KMS-11 (cell line): ENCODE results near the gene ACSM6.

Source experiments
- H2AFZ ChIP-seq: fragments of 200-600 bp; sonication (generic); 2 replicates; pipeline ENCODE4 v1.6.1; 2016; ENCODE audit warnings: antibody characterized with exemption, mixed run types, low read depth
- H3K27ac ChIP-seq: fragments of 200-600 bp; sonication (generic); 2 replicates; pipeline ENCODE4 v1.6.1; 2016; ENCODE audit warnings: mild to moderate bottlenecking, mixed run types
- H3K27me3 ChIP-seq: fragments of 200-600 bp; sonication (generic); 2 replicates; pipeline ENCODE4 v1.6.1; 2017; ENCODE audit warnings: mild to moderate bottlenecking, low read depth, mixed run types, moderate library complexity; ENCODE audit not compliant: insufficient read depth
- H3K36me3 ChIP-seq: fragments of 200-600 bp; sonication (generic); 2 replicates; pipeline ENCODE4 v1.6.1; 2017; ENCODE audit warnings: mild to moderate bottlenecking, mixed run types; ENCODE audit not compliant: insufficient read depth
- H3K4me1 ChIP-seq: fragments of 200-600 bp; sonication (generic); 2 replicates; pipeline ENCODE4 v1.6.1; 2016; ENCODE audit warnings: mild to moderate bottlenecking, low read depth, mixed run types; ENCODE audit not compliant: poor library complexity, severe bottlenecking
- H3K4me2 ChIP-seq: fragments of 200-600 bp; sonication (generic); 2 replicates; pipeline ENCODE4 v1.7.0; 2016; ENCODE audit warnings: mild to moderate bottlenecking, mixed run types
- H3K4me3 ChIP-seq: fragments of 200-600 bp; sonication (generic); IDR thresholded peaks from 2 replicates; pipeline ENCODE4 v1.6.1; 2017; ENCODE audit warnings: low read depth, low read length, mixed read lengths; ENCODE audit not compliant: insufficient read depth
- H3K79me2 ChIP-seq: fragments of 200-600 bp; sonication (generic); 2 replicates; pipeline ENCODE4 v1.6.1; 2016; ENCODE audit warnings: low read depth, mixed run types; ENCODE audit not compliant: insufficient read depth
- H3K9ac ChIP-seq: fragments of 200-600 bp; sonication (generic); 2 replicates; pipeline ENCODE4 v1.6.1; 2016; ENCODE audit warnings: mild to moderate bottlenecking, mixed run types
- H4K20me1 ChIP-seq: fragments of 200-600 bp; sonication (generic); 2 replicates; pipeline ENCODE4 v1.6.1; 2016; ENCODE audit warnings: mild to moderate bottlenecking, mixed run types; ENCODE audit not compliant: insufficient read depth
- CTCF ChIP-seq: fragments of 200-600 bp; sonication (generic); conservative IDR thresholded peaks from 2 replicates; pipeline ENCODE4 v1.6.1; 2017; ENCODE audit warnings: low read depth, mild to moderate bottlenecking, antibody characterized with exemption, low read length, moderate library complexity, mixed read lengths

Gene ACSM6

GRCh38 chr10:95244152-95244551, 50.1 kb downstream of the ACSM6 start:
- H3K4me1 ChIP-seq: peaks cover 91% of the 10 kb centered on the region
- no peak overlapping the region for H3K27ac ChIP-seq
- no peak overlapping the region for H2AFZ ChIP-seq
- no peaks in the 10 kb centered on the region for H3K27me3 ChIP-seq
- no peaks in the 10 kb centered on the region for H3K36me3 ChIP-seq
- no peak overlapping the region for H3K4me3 ChIP-seq
- no peak overlapping the region for H3K9ac ChIP-seq
- no peak for TF ChIP-seq CTCF
- H3K79me2 ChIP-seq: no peaks in the 10 kb centered on the region
- H4K20me1 ChIP-seq: 0 out of 2 replicates have a peak, but pooled peaks cover 2% of the 10 kb centered on the region
- H3K4me2 ChIP-seq: peak overlapping the region; percentile 66

GRCh38 chr10:95245425-95246055, 51.5 kb downstream of the ACSM6 start:
- H3K4me2 ChIP-seq: peak overlapping the region; percentile 66
- no peaks in the 10 kb centered on the region for H3K27me3 ChIP-seq
- H4K20me1 ChIP-seq: 0 out of 2 replicates have a peak, but pooled peaks cover 2% of the 10 kb centered on the region
- no peaks in the 10 kb centered on the region for H3K79me2 ChIP-seq
- H3K4me3 ChIP-seq: no peak overlapping the region
- H2AFZ ChIP-seq: no peak overlapping the region
- H3K4me1 ChIP-seq: peaks cover 97% of the 10 kb centered on the region
- peak overlapping the region; percentile 58 for H3K27ac ChIP-seq
- TF ChIP-seq CTCF: no peak
- H3K9ac ChIP-seq: no peak overlapping the region; the same call in 1 of the 2 replicates
- H3K36me3 ChIP-seq: no peaks in the 10 kb centered on the region

GRCh38 chr10:95246582-95247051, 52.6 kb downstream of the ACSM6 start:
- peak; percentile 86 for TF ChIP-seq CTCF
- Histone ChIP-seq H3K36me3 (no peaks in the 10 kb centered on the region), H3K79me2 (peaks cover 1% of the 10 kb centered on the region; the same call in 1 of the 2 replicates), H3K4me3 (no peak overlapping the region), H3K27me3 (no peaks in the 10 kb centered on the region), H3K4me1 (peaks cover 88% of the 10 kb centered on the region), H2AFZ (no peak overlapping the region), H3K27ac (peak overlapping the region; percentile 14; the same call in 1 of the 2 replicates), H3K9ac (no peak overlapping the region), H3K4me2 (peak overlapping the region; percentile 66), H4K20me1 (0 out of 2 replicates have a peak, but pooled peaks cover 2% of the 10 kb centered on the region)

GRCh38 chr10:95247200-95247880, 53.3 kb downstream of the ACSM6 start:
- H3K27me3 ChIP-seq: no peaks in the 10 kb centered on the region
- H2AFZ ChIP-seq: no peak overlapping the region
- peak overlapping the region; percentile 66; the same call in 1 of the 2 replicates for H3K4me2 ChIP-seq
- no peaks in the 10 kb centered on the region for H3K36me3 ChIP-seq
- H3K27ac ChIP-seq: peak overlapping the region; percentile 14; the same call in 1 of the 2 replicates
- H3K9ac ChIP-seq: no peak overlapping the region
- 0 out of 2 replicates have a peak, but pooled peaks cover 2% of the 10 kb centered on the region for H4K20me1 ChIP-seq
- peaks cover 5% of the 10 kb centered on the region; the same call in 1 of the 2 replicates for H3K79me2 ChIP-seq
- peaks cover 81% of the 10 kb centered on the region for H3K4me1 ChIP-seq
- no peak for TF ChIP-seq CTCF
- H3K4me3 ChIP-seq: no peak overlapping the region
